Activated T-cell treated with anti-CD3 and anti-CD28 coated beads for 24 hours (primary cell): Measurements from ENCODE around the gene CES5A.
"Not testable (repeated sequence)": the region's sequence is repeated elsewhere in the genome, so short reads cannot be mapped to it uniquely, and the experiment has no call there.

Source experiments
- DNase-seq: peaks from one replicate; pipeline ENCODE4 v3.0.0-alpha.2; 2020; ENCODE audit warnings: low read depth

The CES5A gene

GRCh38 chr16:55876854-55877253, 1.7 kb upstream of the CES5A start:
- no peak for DNase-seq

GRCh38 chr16:55873122-55873521, 2.1 kb downstream of the CES5A start:
- DNase-seq = no peak

GRCh38 chr16:55872130-55872529, 3.0 kb downstream of the CES5A start:
- no peak for DNase-seq

- no peak for DNase-seq
Observed at GRCh38 chr16:55871411-55872038, 3.6 kb downstream of the CES5A start.

- no peak for DNase-seq
Observed at GRCh38 chr16:55868980-55869379, 6.2 kb downstream of the CES5A start.

- no peak for DNase-seq
Observed at GRCh38 chr16:55868137-55868536, 7.0 kb downstream of the CES5A start.

GRCh38 chr16:55861288-55861687, 13.9 kb downstream of the CES5A start:
- no peak for DNase-seq

GRCh38 chr16:55857650-55858049, 17.5 kb downstream of the CES5A start:
- DNase-seq = not testable (repeated sequence)

- no peak for DNase-seq
Observed at GRCh38 chr16:55856950-55857349, 18.2 kb downstream of the CES5A start.

- DNase-seq = no peak
Observed at GRCh38 chr16:55853114-55853513, 22.1 kb downstream of the CES5A start.

GRCh38 chr16:55849536-55849935, 25.6 kb downstream of the CES5A start:
- DNase-seq = no peak

GRCh38 chr16:55846598-55847346, 28.4 kb downstream of the CES5A start:
- DNase-seq = no peak

- DNase-seq = no peak
Observed at GRCh38 chr16:55843105-55843395, 32.1 kb downstream of the CES5A start.

GRCh38 chr16:55842369-55843104, 32.6 kb downstream of the CES5A start:
- DNase-seq = no peak

- DNase-seq = no peak
Observed at GRCh38 chr16:55839115-55839514, 36.1 kb downstream of the CES5A start.

GRCh38 chr16:55836158-55836611, 39.0 kb downstream of the CES5A start:
- no peak for DNase-seq

- no peak for DNase-seq
Observed at GRCh38 chr16:55835581-55835980, 39.6 kb downstream of the CES5A start.

GRCh38 chr16:55835173-55835572, 40.0 kb downstream of the CES5A start:
- DNase-seq = not testable (repeated sequence)

- DNase-seq = no peak
Observed at GRCh38 chr16:55834049-55834448, 41.1 kb downstream of the CES5A start.

- no peak for DNase-seq
Observed at GRCh38 chr16:55832773-55833691, 42.1 kb downstream of the CES5A start, which contains the start of gene CES1. Gene CES1 (minus strand): TSS chr16:55833096. CDS start chr16:55833055, 41 bp downstream.

GRCh38 chr16:55832425-55832772, 42.8 kb downstream of the CES5A start:
- no peak for DNase-seq

GRCh38 chr16:55830658-55831294, 44.4 kb downstream of the CES5A start:
- DNase-seq = no peak
